ENCODE results near the gene STK39.

STK39 gene

GRCh38 chr2:167965907-167966761, 281.3 kb downstream of the STK39 start:
- Histone ChIP-seq H3K4me3 (ENCODE audit: low read depth in 1 of 2, low read length in 2 of 2) (no peak overlapping the region), H2AFZ (ENCODE audit: low read depth, low read length) (no peak overlapping the region), H3K9me3 (ENCODE audit: insufficient read depth, low read length, severe bottlenecking) (peaks cover 5% of the 10 kb centered on the region), H3K9ac (ENCODE audit: low read depth, low read length) (no peak overlapping the region), H3K36me3 (ENCODE audit: insufficient read depth, low read length) (no peaks in the 10 kb centered on the region), H3K27me3 (ENCODE audit: insufficient read depth, low read length, poor library complexity) (no peaks in the 10 kb centered on the region), H3K27ac (ENCODE audit: low read length) (no peak overlapping the region), H4K20me1 (ENCODE audit: insufficient read depth, low read length) (no peaks in the 10 kb centered on the region), H3K4me2 (ENCODE audit: insufficient read depth, low read length) (no peak overlapping the region), H3K79me2 (ENCODE audit: insufficient read depth, low read length) (no peaks in the 10 kb centered on the region), H3K4me1 (ENCODE audit: insufficient read depth, low read length) (no peaks in the 10 kb centered on the region)
- DNase-seq (no peak), ATAC-seq (ENCODE audit: insufficient read depth, low read depth) (no peak)
- TF ChIP-seq EZH2 (IDR thresholded peaks at IDR 0.05; ENCODE audit: borderline replicate concordance, low read depth, low read length, severe bottlenecking) (no peak), CTCF (IDR thresholded peaks at IDR 0.05; ENCODE audit: borderline replicate concordance, extremely low read depth, low read length, poor library complexity, severe bottlenecking) (no peak)

GRCh38 chr2:167964650-167965413, 282.6 kb downstream of the STK39 start:
- Histone ChIP-seq H3K9me3 (ENCODE audit: insufficient read depth, low read length, severe bottlenecking) (no peaks in the 10 kb centered on the region), H3K4me2 (ENCODE audit: insufficient read depth, low read length) (no peak overlapping the region), H3K79me2 (ENCODE audit: insufficient read depth, low read length) (no peaks in the 10 kb centered on the region), H3K4me3 (ENCODE audit: low read depth in 1 of 2, low read length in 2 of 2) (no peak overlapping the region), H2AFZ (ENCODE audit: low read depth, low read length) (no peak overlapping the region), H4K20me1 (ENCODE audit: insufficient read depth, low read length) (no peaks in the 10 kb centered on the region), H3K36me3 (ENCODE audit: insufficient read depth, low read length) (0 out of 2 replicates have a peak, but pooled peaks cover 3% of the 10 kb centered on the region), H3K27ac (ENCODE audit: low read length) (no peak overlapping the region), H3K4me1 (ENCODE audit: insufficient read depth, low read length) (no peaks in the 10 kb centered on the region), H3K27me3 (ENCODE audit: insufficient read depth, low read length, poor library complexity) (no peaks in the 10 kb centered on the region), H3K9ac (ENCODE audit: low read depth, low read length) (no peak overlapping the region)
- TF ChIP-seq EZH2 (IDR thresholded peaks at IDR 0.05; ENCODE audit: borderline replicate concordance, low read depth, low read length, severe bottlenecking) (no peak), CTCF (IDR thresholded peaks at IDR 0.05; ENCODE audit: borderline replicate concordance, extremely low read depth, low read length, poor library complexity, severe bottlenecking) (peak; percentile 36)
- ATAC-seq (ENCODE audit: insufficient read depth, low read depth) = no peak
- DNase-seq = no peak

- H3K36me3 ChIP-seq (ENCODE audit: insufficient read depth, low read length) = 0 out of 2 replicates have a peak, but pooled peaks cover 3% of the 10 kb centered on the region
- no peaks in the 10 kb centered on the region for H3K27me3 ChIP-seq (ENCODE audit: insufficient read depth, low read length, poor library complexity)
- no peak overlapping the region for H3K27ac ChIP-seq (ENCODE audit: low read length)
- H4K20me1 ChIP-seq (ENCODE audit: insufficient read depth, low read length) = no peaks in the 10 kb centered on the region
- H3K4me2 ChIP-seq (ENCODE audit: insufficient read depth, low read length) = no peak overlapping the region
- TF ChIP-seq EZH2 (IDR thresholded peaks at IDR 0.05; ENCODE audit: borderline replicate concordance, low read depth, low read length, severe bottlenecking) (no peak), CTCF (IDR thresholded peaks at IDR 0.05; ENCODE audit: borderline replicate concordance, extremely low read depth, low read length, poor library complexity, severe bottlenecking) (no peak)
- ATAC-seq (ENCODE audit: insufficient read depth, low read depth) (no peak), DNase-seq (no peak)
- H3K9ac ChIP-seq (ENCODE audit: low read depth, low read length) = no peak overlapping the region
- no peaks in the 10 kb centered on the region for H3K9me3 ChIP-seq (ENCODE audit: insufficient read depth, low read length, severe bottlenecking)
- H3K4me3 ChIP-seq (ENCODE audit: low read depth in 1 of 2, low read length in 2 of 2) = no peak overlapping the region
- no peak overlapping the region for H2AFZ ChIP-seq (ENCODE audit: low read depth, low read length)
- H3K4me1 ChIP-seq (ENCODE audit: insufficient read depth, low read length) = no peaks in the 10 kb centered on the region
- H3K79me2 ChIP-seq (ENCODE audit: insufficient read depth, low read length) = no peaks in the 10 kb centered on the region
Measured at GRCh38 chr2:167963899-167964649, 283.3 kb downstream of the STK39 start.
